CD4-positive, alpha-beta T cell (primary cell): ENCODE measurements around the gene UQCR10. TPM values are rescaled to one million over a fixed set of nuclear protein-coding genes. Genes with fewer than 3 reads are reported as not detected.

Source experiments
- ATAC-seq: fragments of 200-7000 bp; cut with Tn5 transposase; one replicate; pipeline ENCODE4 v1.10.0; 2022; ENCODE audit warnings: mild to moderate bottlenecking; ENCODE audit not compliant: poor library complexity
- CTCF ChIA-PET: fragments of 350-600 bp; sonication (Branson Sonifier 250); formaldehyde crosslinking; loops from one replicate; lab custom pipeline; 2021; ENCODE audit warnings: antibody characterized with exemption, inconsistent platforms; lab: Charles Lee
- POLR2A ChIA-PET: fragments of 350-600 bp; sonication (Branson Sonifier 250); formaldehyde crosslinking; loops from one replicate; lab custom pipeline; 2021; ENCODE audit warnings: antibody characterized with exemption, inconsistent platforms; lab: Charles Lee
- DNase-seq, 14 experiments: peaks; one replicate each; pipeline ENCODE4 v3.0.0-alpha.2; 2013 to 2020; ENCODE audit warnings: mixed read lengths in 2 of 14
- H3K27ac ChIP-seq, 2 donors: one replicate each; pipeline versions ENCODE4 v1.5.1 to v1.7.0; 2013; ENCODE audit warnings: low read length in 2 of 2, low read depth in 1 of 2, mild to moderate bottlenecking in 1 of 2
- H3K27me3 ChIP-seq, 2 experiments: 1 replicate in 1 of 2; 2 replicates in 1 of 2; pipeline versions ENCODE4 v1.6.1 to v1.7.0; 2013; ENCODE audit warnings: low read length in 2 of 2, control low read depth in 1 of 2, mild to moderate bottlenecking in 1 of 2, moderate library complexity in 1 of 2; ENCODE audit not compliant: insufficient read depth in 2 of 2, control insufficient read depth in 1 of 2
- H3K36me3 ChIP-seq: one replicate; pipeline ENCODE4 v1.6.1; 2013; ENCODE audit warnings: low read length, control low read depth; ENCODE audit not compliant: insufficient read depth
- H3K4me1 ChIP-seq: one replicate; pipeline ENCODE4 v1.6.1; 2013; ENCODE audit warnings: low read length, control low read depth; ENCODE audit not compliant: insufficient read depth
- H3K4me3 ChIP-seq: one replicate; pipeline ENCODE4 v1.5.1; 2013; ENCODE audit warnings: mild to moderate bottlenecking, low read length, moderate library complexity
- H3K9me3 ChIP-seq, 2 experiments: 1 replicate in 1 of 2; 2 replicates in 1 of 2; pipeline versions ENCODE4 v1.6.1 to v1.7.0; 2013; ENCODE audit warnings: low read length in 2 of 2, mild to moderate bottlenecking in 2 of 2, control low read depth in 1 of 2, moderate library complexity in 1 of 2; ENCODE audit not compliant: control insufficient read depth in 1 of 2, insufficient read depth in 1 of 2
- H3K27ac Mint-ChIP-seq: one replicate; pipeline ENCODE4 v1.8.0; 2020; ENCODE audit warnings: mixed read lengths
- H3K27me3 Mint-ChIP-seq: one replicate; pipeline ENCODE4 v1.8.0; 2021; ENCODE audit warnings: mixed read lengths
- H3K36me3 Mint-ChIP-seq: one replicate; pipeline ENCODE4 v1.8.0; 2021; ENCODE audit warnings: low read depth, mixed read lengths
- H3K4me1 Mint-ChIP-seq: one replicate; pipeline ENCODE4 v1.8.0; 2021; ENCODE audit warnings: low read depth, mixed read lengths
- H3K4me3 Mint-ChIP-seq: one replicate; pipeline ENCODE4 v1.8.0; 2020; ENCODE audit warnings: mild to moderate bottlenecking, mixed read lengths
- H3K9me3 Mint-ChIP-seq: one replicate; pipeline ENCODE4 v1.8.0; 2020; ENCODE audit warnings: mixed read lengths
- CTCF ChIP-seq: fragments of 200-600 bp; IDR thresholded peaks from one replicate; pipeline ENCODE4 v1.8.0; 2022; ENCODE audit warnings: antibody characterized with exemption, mild to moderate bottlenecking
- intact Hi-C, 2 experiments: fragments of 100-400 bp; cut with DNase I in 1 of 2; cut with micrococcal nuclease in 1 of 2; formaldehyde crosslinking; loops; one replicate each; pipeline versions ENCODE4 v1.15.1 to v1.9.0; 2023 to 2025; cut with DNase I, micrococcal nuclease
- total RNA-seq, 174 experiments: library from RNA in 2 of 174; stranded (reverse) in 2 of 174; gene quantifications; one replicate each; pipeline ENCODE4 v1.2.3 and lab custom pipeline; 2021 to 2026

The UQCR10 gene
- total RNA-seq, 2 experiments from 2014 or later: 19.2 to 20.3 TPM

DNA sequence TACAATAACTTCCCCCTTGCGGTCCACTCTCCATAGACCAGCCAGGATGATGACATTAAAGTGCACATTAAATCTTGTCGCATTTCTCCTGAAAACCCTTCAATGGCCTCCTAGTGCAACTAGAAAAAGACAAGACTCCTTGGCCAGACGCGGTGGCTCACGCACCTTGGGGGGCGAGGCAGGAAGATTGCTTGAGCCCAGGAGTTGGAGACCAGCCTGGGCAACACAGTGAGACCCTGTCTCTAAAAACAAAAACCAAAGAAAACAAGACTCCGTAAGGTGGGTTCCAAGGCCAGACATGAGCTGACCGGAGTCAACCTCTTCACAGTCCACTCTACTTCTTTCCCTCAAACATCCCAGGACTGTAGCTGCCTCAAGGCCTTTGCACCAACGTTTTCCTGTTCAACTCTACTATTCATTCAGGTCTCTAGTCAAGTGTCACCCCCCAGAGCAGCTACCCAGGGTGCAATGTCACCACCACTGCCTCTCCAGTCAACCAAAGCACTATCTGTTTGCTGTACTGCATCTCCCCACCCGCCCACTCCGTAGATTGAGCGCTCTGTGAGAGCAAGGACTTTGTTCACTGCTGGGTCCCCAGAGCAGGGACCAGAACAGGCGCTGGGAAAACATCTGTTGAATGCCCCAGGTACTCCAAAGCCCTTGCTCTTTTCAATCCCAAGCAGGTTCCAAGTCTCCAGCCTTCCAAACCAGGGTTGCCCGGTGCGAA lies 1.1 kb upstream of the UQCR10 start:
- intact Hi-C loops: loop anchor here (1.0 to 10.0 kb wide), 9 partner anchors 72 to 1986 kb away; partner anchors contain the start of genes AP1B1 (in 1 of the 2), ASCC2 (in 1 of the 2), DEPDC5 (in 1 of the 2) and MTMR3 (in 1 of the 2)

GRCh38 chr22:29766632-29767170 lies 468 bp upstream of the UQCR10 start, which contains the start of gene ZMAT5:
Gene ZMAT5 (minus strand): TSS chr22:29767007. CDS start chr22:29748544, 18,463 bp downstream.
- Histone ChIP-seq H3K4me3 (peak within 1 kb of the TSS; percentile 83), H3K36me3 (peaks cover 22% of the 10 kb centered on the region), H3K27me3 (no peaks in the 10 kb centered on the region), H3K4me1 (peaks cover 30% of the 10 kb centered on the region), H3K9me3 (no peaks in the 10 kb centered on the region), H3K27ac (peak within 1 kb of the TSS; percentile 73 to 78)
- DNase-seq (peak; percentile 81 to 97 (median 88)), ATAC-seq (peak; percentile 96)
- Mint-ChIP-seq H3K4me3 (peak within 1 kb of the TSS; percentile 98), H3K36me3 (peaks cover 45% of the 10 kb centered on the region), H3K27ac (peak within 1 kb of the TSS; percentile 88), H3K27me3 (no peaks in the 10 kb centered on the region), H3K4me1 (peaks cover 34% of the 10 kb centered on the region), H3K9me3 (no peaks in the 10 kb centered on the region)
- TF ChIP-seq CTCF: no peak
- CTCF ChIA-PET: no interaction called here
- POLR2A ChIA-PET: interaction anchor here (0.6 to 1.9 kb wide), 13 partner anchors 9 to 657 kb away, joined by 3 to 14 read pairs (median 3); partner anchors contain the start of genes ASCC2 and THOC5
- intact Hi-C loops: loop anchor here (1.0 to 10.0 kb wide), 9 partner anchors 72 to 1986 kb away; partner anchors contain the start of genes ASCC2 (in 2 of the 2), AP1B1 (in 1 of the 2), DEPDC5 (in 1 of the 2) and MTMR3 (in 1 of the 2)

More for the DNA sequence above, 1.1 kb upstream of the UQCR10 start:
- H3K4me1 Mint-ChIP-seq: peaks cover 34% of the 10 kb centered on the region
- CTCF ChIA-PET: no interaction called here
- peak overlapping the region; percentile 88 for H3K27ac Mint-ChIP-seq
- ATAC-seq (no peak), DNase-seq (peak in 7 of 14 experiments; percentile 3 to 38 (median 14))
- Histone ChIP-seq H3K4me3 (peak overlapping the region; percentile 83), H3K27me3 (no peaks in the 10 kb centered on the region), H3K9me3 (no peaks in the 10 kb centered on the region), H3K4me1 (peaks cover 30% of the 10 kb centered on the region), H3K36me3 (peaks cover 19% of the 10 kb centered on the region), H3K27ac (peak overlapping the region; percentile 58 to 78)
- no peaks in the 10 kb centered on the region for H3K27me3 Mint-ChIP-seq
- no peaks in the 10 kb centered on the region for H3K9me3 Mint-ChIP-seq
- POLR2A ChIA-PET: interaction anchor here (0.6 to 1.9 kb wide), 12 partner anchors 9 to 658 kb away, joined by 3 to 14 read pairs (median 4); partner anchors contain the start of genes ASCC2 and THOC5
- peak overlapping the region; percentile 98 for H3K4me3 Mint-ChIP-seq
- TF ChIP-seq CTCF: no peak
- H3K36me3 Mint-ChIP-seq: peaks cover 43% of the 10 kb centered on the region

DNA sequence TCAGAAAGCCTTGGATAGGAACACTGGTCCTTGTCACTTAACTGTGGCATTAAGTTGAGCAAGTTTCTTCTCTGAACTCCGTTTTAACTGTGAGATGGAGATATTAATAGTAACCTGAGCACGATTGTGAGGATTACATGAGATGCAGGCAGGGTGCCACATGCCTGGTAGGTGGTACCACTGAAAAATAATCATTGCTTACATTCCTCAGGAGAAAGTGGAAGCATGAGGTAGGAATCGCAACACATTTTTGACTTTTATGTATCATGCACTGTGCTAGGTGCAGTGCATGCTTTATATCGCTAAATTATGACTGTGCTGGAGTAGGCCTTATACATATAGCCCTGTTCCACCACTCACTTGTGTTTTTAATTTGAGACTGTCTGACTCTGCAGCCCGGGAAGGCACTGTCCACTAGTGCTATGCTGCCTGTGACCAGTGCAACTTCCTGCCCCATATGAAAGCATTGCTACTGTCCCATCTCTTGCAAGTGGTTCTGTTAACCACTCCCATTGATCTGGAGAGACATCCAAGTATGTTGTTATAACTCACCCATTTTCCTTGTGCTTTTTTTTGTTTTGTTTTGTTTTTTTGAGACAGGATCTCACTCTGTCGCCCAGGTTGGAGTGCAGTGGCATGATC lies 1.0 kb downstream of the UQCR10 start:
- H3K4me3 Mint-ChIP-seq: peak overlapping the region; percentile 98
- H3K4me1 Mint-ChIP-seq: peaks cover 34% of the 10 kb centered on the region
- H3K36me3 Mint-ChIP-seq: peaks cover 51% of the 10 kb centered on the region
- intact Hi-C loops: loop anchor here (1.0 to 10.0 kb wide), 7 partner anchors 114 to 1984 kb away; partner anchors contain the start of genes AP1B1 (in 1 of the 2), DEPDC5 (in 1 of the 2), MTFP1 (in 1 of the 2) and MTMR3 (in 1 of the 2)
- Histone ChIP-seq H3K4me1 (peaks cover 30% of the 10 kb centered on the region), H3K27me3 (no peaks in the 10 kb centered on the region), H3K36me3 (peaks cover 22% of the 10 kb centered on the region), H3K4me3 (peak overlapping the region; percentile 83), H3K9me3 (no peaks in the 10 kb centered on the region), H3K27ac (no peak overlapping the region)
- ChIA-PET POLR2A (no interaction called here), CTCF (no interaction called here)
- H3K9me3 Mint-ChIP-seq: no peaks in the 10 kb centered on the region
- no peak for DNase-seq
- no peak for TF ChIP-seq CTCF
- no peaks in the 10 kb centered on the region for H3K27me3 Mint-ChIP-seq
- ATAC-seq: no peak
- H3K27ac Mint-ChIP-seq: peak overlapping the region; percentile 88
